AG04449 (cell line): Measurements from ENCODE around the gene HSFX2.

ENCODE experiments used
- CTCF ChIA-PET: fragments of 350-600 bp; formaldehyde crosslinking; extraction: SDS; loops from one replicate; lab custom pipeline; 2021; ENCODE audit warnings: antibody characterized with exemption; lab: Yijun Ruan, JAX
- POLR2A ChIA-PET: fragments of 400-600, 350-600 bp; formaldehyde crosslinking; extraction: SDS; loops from one replicate; lab custom pipeline; 2020; ENCODE audit warnings: antibody characterized with exemption, inconsistent platforms; lab: Yijun Ruan, JAX
- DNase-seq: peaks from one replicate; pipeline ENCODE4 v3.0.0-alpha.2; 2010; ENCODE audit warnings: low read depth, low spot score
- H3K4me3 ChIP-seq: 2 replicates; pipeline ENCODE4 v1.5.1; 2011; ENCODE audit warnings: low read depth, mild to moderate bottlenecking, control low read depth, low read length
- TF ChIP-seq, protein P1 (sequence below): IDR thresholded peaks from one replicate; pipeline ENCODE4 v1.5.1; 2011; ENCODE audit warnings: mild to moderate bottlenecking, moderate library complexity, low read length, control low read depth, inconsistent platforms; ENCODE audit not compliant: insufficient read depth; ENCODE audit errors: missing control alignments

HSFX2 gene

DNA sequence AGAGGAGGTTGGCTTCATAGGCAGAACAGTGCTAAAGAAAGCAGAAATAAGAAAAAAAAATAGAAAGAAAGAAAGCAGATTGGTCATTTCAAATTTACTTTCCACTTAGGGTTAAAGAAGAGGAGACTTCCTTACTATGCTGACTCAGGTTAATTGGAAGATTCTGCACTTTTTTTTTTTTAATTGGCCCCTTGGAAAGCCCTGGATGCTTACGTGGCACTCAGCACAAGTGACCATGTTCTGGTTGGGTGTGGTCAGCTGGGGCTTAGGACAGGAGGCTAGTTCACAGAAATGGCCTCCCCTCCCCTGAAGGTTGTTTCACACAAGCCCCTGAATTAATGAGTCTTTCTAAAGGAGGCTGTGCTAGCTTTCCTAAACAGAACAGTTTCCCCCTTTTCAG, 22.4 kb downstream of the HSFX2 start:
- H3K4me3 ChIP-seq = no peak overlapping the region
- ChIA-PET CTCF (interaction anchor here (0.6 kb wide), 1 partner anchor 10 kb away, joined by 3 read pairs; no protein-coding TSS in a partner anchor), POLR2A (no interaction called here)
- TF ChIP-seq, protein P1, sequence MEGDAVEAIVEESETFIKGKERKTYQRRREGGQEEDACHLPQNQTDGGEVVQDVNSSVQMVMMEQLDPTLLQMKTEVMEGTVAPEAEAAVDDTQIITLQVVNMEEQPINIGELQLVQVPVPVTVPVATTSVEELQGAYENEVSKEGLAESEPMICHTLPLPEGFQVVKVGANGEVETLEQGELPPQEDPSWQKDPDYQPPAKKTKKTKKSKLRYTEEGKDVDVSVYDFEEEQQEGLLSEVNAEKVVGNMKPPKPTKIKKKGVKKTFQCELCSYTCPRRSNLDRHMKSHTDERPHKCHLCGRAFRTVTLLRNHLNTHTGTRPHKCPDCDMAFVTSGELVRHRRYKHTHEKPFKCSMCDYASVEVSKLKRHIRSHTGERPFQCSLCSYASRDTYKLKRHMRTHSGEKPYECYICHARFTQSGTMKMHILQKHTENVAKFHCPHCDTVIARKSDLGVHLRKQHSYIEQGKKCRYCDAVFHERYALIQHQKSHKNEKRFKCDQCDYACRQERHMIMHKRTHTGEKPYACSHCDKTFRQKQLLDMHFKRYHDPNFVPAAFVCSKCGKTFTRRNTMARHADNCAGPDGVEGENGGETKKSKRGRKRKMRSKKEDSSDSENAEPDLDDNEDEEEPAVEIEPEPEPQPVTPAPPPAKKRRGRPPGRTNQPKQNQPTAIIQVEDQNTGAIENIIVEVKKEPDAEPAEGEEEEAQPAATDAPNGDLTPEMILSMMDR = no peak
- no peak for DNase-seq

DNA sequence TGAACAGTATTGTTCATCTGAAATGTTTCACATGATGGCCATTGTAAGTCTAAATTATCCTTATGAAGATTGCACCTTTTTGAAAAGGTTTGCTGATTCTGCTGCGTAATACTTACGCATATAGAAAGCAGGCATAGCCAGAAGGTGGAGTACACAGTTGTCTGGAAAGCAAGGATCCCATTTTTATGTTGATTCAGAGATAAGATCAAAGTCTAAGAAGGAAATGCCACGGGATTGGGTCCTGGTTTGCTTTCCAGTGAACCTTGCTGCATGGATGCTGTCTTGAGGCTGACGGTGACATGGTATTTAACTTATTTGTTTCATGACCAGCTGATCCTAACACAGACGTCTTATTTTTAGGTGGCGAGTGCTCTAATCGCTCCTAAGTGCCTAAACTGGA, 23.3 kb downstream of the HSFX2 start:
- POLR2A ChIA-PET = no interaction called here
- TF ChIP-seq, protein P1 = no peak
- no peak overlapping the region for H3K4me3 ChIP-seq
- no peak for DNase-seq
- CTCF ChIA-PET = interaction anchor here (0.6 kb wide), 1 partner anchor 9 kb away, joined by 3 read pairs; no protein-coding TSS in a partner anchor

DNA sequence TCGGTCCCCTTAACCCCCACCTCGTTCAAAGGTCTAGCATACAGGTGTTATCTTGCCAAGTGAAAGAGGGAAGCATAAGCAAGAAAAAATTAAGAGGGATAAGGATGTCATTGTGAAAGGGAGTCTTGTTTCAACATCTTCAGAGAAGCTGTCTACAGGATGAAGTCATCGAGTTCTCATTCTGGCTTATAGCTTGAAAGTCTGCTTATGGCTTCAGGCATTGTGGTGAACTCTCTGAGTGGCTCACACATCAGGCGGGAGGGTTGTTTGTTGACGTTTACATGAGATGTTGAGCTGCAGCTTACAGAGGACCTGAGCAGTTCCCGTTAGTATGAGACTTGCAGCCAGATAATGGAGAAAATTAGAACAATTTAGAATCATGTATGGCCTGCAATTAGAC, 24.4 kb downstream of the HSFX2 start:
- TF ChIP-seq, protein P1 = no peak
- peak; percentile 34 for DNase-seq
- ChIA-PET CTCF (no interaction called here), POLR2A (no interaction called here)
- no peak overlapping the region for H3K4me3 ChIP-seq

DNA sequence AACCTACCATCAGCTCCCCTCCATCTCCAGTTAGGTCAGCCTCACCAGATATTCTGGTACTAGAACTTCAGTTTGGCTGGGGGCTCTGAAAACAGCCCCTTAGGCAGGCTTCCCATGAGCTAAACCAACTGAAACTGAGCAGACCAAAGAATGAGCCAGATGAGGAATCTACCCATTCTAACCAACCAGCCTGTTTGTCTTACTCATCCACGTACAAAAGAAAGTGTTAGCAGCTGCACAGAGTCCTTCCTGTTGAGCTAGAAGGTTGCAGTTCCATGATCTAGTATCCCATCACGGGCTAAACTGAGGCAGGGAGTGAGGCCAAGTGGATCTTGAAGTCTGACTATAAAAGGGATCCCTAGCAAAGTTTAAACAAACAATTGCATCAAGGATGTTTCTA, 25.3 kb downstream of the HSFX2 start:
- DNase-seq = no peak
- no peak overlapping the region for H3K4me3 ChIP-seq
- TF ChIP-seq, protein P1 = no peak
- ChIA-PET CTCF (no interaction called here), POLR2A (no interaction called here)

DNA sequence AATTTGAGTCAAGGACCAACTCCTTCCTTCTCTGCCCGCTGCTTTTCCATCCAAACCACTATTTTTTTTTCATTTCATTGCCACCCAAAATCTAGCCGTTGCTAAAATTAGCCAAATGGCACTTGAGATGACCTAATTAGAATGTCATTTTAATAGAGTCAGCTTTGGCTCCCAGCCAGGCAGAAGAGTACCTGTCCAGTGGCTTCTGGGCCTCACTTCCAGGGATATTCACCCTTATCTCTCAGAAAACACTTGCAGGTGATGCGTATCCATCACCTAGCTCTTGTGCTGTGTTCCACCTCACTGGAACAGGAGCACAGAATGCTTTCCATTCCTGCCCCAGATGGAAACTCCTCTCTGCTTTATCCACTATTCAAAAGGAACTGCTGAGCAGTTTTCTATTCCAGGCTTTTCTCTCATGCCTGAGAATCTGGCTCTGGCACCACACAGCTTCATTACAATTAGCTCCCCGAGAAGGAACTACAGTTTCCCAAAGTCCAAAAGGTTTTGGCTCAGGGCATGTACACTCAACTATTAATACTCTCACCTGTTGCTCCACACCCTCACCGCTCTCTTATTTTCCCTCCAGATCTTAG, 26.3 kb downstream of the HSFX2 start:
- no peak overlapping the region for H3K4me3 ChIP-seq
- CTCF ChIA-PET = no interaction called here
- POLR2A ChIA-PET = no interaction called here
- TF ChIP-seq, protein P1 = no peak
- DNase-seq = no peak

DNA sequence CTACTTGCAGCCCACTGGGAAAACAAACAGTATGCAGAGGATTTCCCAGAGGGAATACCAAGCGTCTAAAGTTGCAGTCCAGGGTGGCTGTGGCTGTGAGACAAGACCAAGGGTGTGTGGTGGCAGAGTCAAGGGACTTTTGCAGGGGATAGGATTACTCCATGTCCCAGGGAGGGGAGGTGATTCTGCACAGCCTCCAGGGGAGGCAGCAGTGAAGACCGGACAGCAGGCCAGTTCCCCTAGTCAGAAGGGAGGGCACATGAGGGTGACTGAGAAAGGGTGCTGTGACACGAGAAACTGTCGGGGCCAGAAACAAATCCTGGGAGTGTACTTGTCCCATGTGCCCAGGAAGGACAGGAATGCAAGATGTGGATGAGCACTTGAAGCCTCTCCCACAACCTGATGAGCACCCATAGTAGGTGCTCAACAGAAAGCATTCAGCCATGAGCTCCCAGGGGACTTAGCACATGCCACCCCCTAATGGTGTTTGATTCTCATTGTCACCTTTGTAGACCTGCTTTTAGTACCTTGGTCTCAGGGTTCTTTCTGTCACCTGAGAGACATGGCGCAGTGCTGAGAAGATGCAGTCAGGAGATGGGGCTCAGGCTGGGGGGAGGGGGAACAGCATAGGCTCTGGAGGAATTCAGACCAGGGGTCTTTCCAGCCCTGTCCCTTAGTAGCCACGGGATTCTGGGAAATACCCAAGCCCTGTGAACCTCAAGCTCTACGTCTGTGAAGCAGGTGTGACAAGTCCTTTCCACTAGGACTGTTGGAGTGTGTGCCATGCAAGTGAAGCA, 27.3 kb downstream of the HSFX2 start:
- ChIA-PET CTCF (no interaction called here), POLR2A (no interaction called here)
- no peak overlapping the region for H3K4me3 ChIP-seq
- no peak for DNase-seq
- TF ChIP-seq, protein P1 = no peak
